GM21360 (cell line): ENCODE measurements around the gene CDYL2.
A peak's percentile ranks its signal among the peaks of the same experiment; 100 is the strongest.

Source experiments
- ATAC-seq: cut with Tn5 transposase; IDR thresholded peaks from one replicate; pipeline ENCODE4 v1.9.1; 2021; ENCODE audit warnings: mild to moderate bottlenecking, moderate library complexity; ENCODE audit not compliant: unreplicated experiment

The CDYL2 gene

DNA sequence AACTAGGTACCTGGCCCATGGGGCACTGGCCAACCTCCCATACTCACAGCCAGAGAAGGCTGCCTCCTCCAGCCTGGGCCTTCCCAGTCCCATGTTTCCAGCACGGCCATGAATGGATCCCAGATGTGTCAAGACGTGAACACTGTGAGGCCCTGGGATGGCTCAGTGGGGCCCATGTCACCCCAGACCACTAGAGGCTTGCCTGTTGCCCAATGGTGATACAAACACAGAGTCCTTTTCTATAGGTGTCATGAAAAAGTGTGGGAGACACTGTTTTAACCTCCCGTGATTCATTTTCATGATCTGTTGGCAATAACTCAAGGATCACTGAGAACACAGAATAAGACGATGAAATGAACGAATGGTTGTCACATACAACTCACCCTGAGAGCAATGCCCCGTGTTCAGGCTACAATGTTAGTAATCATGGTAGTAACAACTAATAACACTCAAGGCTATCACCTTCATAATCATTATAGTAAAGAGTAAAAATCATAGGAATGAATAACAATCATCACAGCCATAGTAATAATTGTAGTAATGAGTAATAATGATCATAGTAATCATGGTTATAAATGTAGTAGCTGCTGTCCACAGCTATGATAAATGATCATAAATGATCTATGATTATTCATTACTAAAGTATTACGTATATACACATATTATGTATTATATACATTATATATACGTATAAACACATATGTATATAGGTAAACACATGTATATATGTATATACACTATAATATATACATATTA is 199.6 kb downstream of the CDYL2 start:
- ATAC-seq: no peak

- no peak for ATAC-seq
Measured at GRCh38 chr16:80602894-80603293, 201.5 kb downstream of the CDYL2 start.

DNA sequence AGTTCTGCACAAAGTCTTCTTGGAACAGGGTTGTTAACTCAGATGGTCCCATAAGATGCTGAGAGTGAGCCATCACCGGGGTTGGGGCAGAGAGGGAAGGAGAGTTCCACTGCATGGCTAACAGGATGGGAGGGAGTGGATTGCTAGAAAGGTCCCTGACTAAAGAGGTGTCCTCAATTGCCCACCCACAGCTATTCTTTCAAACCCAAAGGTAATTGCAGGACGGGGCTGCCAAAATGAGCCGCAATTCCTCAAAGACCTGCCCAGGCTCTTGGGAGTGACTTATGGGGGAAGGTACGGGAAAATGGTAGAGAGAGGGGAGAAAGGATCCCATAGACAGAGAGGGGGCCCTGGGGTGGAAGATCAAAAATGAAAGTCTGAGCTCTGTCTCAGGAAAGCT is 203.2 kb downstream of the CDYL2 start:
- no peak for ATAC-seq

GRCh38 chr16:80599466-80599865 is 204.9 kb downstream of the CDYL2 start:
- ATAC-seq: no peak

DNA sequence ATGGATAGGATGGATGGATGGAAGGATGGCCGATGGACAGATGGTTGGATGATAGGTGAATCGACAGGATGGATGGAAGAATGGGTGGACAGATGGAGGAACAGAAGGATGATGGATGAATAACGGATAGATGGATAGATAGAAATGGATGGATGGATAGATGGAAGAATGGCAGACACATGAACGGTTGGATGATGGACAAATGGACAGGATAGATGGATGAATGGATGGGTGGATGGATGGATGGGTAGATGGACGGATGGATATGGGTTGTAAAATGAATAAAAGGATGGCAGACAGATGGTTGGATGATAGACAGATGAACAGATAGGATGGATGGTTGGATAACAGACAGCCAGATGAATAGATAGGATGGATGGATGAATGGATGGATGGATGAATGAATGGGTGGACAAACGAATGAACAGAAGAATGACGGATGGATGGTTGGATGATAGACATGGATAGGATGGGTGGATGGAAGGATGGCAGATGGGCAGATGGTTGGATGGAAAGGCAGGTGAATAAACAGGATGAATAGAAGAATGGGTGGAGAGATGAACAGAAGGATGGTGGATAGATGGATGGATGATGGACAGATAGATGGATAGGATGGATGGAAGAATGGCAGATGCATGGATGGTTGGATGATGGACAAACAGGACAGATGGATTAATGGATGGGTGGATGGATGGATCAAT is 207.7 kb downstream of the CDYL2 start:
- no peak for ATAC-seq

DNA sequence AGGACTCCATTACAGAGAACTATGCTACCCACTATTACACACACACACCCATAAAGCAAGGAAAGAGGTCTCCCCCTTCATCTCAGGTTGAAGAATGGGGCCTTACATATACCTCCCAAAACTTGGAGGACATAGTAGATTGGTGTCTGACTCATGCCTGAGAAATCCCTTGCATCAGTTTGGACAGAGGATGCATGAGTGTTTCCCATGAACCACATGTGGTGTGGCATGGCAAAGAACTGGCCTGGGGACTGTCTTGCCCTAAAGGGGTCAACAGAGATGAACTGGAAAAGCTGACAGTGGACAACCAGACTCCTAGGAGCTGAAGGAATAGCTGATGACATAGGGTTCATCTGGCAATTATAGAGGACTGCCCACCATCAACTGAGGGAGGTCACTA is 209.6 kb downstream of the CDYL2 start:
- no peak for ATAC-seq

- ATAC-seq: no peak
Measured at GRCh38 chr16:80592273-80592672, 212.1 kb downstream of the CDYL2 start.

DNA sequence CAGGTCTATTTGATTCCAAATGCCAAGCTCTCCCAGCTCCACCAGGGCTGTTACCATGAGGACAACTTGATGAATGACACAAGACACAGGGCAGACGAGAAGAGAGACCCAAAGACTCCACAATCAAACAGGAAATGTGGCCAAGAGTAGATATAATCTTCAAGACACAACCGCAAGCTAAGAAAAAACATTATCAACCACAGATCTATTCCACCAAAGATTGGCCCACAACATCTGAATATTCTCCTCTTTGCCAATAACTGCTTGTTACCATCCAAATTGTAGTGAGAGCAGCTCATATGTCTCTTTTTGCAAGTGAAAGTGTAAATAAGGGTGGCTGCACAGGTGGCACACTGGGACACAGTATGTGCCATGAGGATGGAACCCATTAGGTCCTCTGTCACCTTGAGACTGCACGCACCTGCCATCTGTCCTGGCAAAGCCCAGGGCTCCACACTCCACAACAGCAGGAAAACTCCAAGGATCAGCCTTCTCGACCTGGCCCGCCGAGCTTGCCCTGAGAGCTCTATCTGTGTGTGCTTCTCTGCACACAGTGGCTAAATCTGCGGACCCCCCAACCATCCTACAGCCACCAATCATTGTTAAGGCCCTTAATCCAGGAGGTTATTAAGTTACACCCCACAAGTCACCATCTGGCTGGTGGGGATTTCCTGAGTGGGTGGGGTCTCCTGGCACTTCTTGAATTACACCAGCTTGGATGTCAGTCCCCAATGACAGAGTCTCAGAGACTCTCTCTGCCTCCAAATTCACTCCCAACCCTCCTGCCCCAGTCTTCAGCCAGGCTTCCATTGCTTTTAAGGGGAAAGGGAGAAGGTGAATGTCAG is 213.1 kb downstream of the CDYL2 start:
- ATAC-seq: no peak

- ATAC-seq: no peak
Measured at GRCh38 chr16:80587071-80587470, 217.3 kb downstream of the CDYL2 start.

DNA sequence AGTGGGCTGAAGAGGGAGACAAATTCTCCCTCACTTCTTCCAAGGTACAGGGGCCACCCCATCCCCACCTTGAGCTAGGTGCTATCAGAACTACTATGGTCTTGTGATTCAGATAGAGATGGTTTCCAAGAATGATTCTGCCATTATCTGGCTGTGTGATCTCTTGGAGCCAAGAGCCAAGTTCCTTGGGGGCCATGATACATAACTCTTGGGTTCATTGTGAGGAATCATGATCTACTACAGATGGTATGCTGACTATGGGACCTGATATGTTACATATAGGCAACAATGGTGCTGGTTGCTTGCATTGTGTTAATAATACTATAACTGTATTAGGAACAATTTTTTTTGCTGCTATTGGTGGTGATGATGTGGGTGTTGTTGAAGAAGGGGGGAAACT is 217.9 kb downstream of the CDYL2 start:
- ATAC-seq: no peak

DNA sequence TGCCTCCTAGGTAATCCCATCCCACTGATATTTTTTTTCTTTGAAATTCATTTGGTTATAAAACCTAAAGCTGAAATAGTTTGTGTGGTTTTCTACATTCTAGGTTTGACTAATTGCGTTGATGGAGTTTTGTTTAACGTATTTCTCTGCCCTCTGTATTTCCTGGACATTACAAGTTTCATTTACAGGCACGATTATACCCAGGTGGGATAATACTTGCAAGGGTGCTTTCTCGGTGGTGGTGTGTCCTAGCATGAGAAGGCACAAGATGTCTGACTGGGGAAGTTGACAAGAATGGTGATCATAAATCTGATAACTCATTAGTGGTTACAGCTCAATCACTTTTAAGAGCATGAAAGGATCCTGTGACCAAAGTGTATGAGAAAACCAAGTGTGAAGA is 218.6 kb downstream of the CDYL2 start:
- no peak for ATAC-seq

DNA sequence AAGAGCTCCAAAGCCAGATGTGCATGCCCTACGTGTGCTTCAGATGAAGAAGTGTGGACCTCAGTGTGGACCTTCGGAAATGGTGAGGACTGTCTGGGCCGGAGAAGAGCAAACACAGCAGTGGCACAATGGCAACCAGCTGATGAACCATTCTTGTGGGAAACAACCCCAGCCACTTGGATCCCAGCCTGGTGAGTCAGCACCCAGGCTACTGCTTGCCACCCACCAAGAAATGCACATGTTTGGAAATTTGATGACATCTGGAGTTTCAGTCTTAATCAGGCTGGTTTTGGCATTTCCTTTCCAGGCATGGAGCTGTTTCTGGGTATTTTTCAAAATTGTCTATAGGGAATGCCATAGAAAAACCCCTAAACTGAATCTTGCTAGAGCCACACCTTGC is 220.9 kb downstream of the CDYL2 start:
- no peak for ATAC-seq

DNA sequence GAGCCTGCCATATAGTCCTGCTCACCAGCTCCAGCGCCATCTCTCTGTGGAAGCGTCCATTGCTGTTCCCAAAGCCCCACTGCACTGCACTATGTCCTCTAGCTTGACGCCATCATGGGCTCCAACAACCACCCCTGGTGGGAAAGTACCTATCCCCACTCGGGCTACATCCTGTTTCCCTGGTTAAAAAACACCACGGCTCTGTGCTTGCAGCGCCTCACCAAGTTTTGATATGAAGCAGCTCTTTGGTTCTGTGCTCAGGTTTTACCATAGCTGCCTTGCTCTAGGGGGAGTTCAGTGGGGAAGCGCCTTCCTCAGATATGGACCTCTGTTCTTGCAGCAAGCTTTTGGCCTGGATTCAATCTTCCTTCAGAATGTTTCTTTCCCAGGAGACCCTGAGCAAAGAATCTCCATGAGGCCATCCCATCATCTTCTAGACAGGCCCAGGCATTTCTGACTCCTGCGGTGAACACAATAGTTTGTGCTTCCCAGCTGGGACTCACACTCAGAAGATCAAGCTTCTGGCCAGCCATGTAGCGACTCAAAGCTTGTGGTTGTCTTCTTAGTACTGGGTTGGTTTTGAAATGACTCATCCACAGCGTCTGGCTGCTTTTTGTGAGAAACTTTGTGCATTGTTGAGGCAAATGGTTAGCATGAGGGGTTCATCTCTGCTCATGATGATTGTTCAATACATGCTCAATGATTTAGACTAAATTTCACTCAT is 224.1 kb downstream of the CDYL2 start:
- peak; percentile 87 for ATAC-seq

- no peak for ATAC-seq
Measured at GRCh38 chr16:80577485-80578280, 226.7 kb downstream of the CDYL2 start.

DNA sequence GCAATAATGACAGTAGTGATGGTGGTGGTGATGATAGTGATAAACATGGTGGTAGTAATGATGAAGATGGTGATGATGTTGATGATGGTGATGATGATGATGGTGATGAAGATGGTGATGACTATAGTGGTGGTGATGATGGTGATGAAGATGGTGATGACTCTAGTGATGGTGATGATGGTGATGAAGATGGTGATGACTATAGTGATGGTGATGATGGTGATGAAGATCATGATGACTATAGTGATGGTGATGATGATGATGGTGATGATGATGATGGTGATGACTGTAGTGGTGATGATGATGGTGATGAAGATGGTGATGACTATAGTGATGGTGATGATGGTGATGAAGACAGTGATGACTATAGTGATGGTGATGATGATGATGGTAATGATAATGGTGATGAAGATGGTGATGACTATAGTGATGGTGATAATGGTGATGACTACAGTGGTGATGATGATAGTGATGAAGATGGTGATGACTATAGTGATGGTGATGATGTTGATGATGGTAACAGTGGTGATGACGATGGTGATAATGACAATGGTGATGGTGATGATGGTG is 228.0 kb downstream of the CDYL2 start:
- no peak for ATAC-seq

DNA sequence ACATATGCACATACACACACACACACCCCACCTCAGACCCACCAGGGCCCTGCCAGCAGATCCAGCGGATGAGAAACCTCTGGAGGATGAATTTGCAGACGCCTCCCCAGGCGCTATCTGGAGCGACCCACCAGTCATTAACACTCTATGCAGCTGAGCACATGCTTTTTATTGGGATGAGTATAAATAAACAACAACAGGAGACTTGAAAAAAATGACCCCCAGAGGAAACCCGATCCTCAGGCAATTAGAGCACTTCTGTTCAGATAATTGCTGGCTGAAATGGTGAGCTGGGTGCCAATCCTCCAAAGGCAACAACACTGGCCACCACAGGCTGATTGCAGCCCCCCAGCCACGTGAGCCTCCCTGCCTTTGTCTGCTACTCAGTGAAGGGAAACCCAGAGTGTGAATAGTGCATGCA is 230.7 kb downstream of the CDYL2 start:
- ATAC-seq: no peak

GRCh38 chr16:80570106-80570478 is 234.3 kb downstream of the CDYL2 start:
- ATAC-seq: no peak

DNA sequence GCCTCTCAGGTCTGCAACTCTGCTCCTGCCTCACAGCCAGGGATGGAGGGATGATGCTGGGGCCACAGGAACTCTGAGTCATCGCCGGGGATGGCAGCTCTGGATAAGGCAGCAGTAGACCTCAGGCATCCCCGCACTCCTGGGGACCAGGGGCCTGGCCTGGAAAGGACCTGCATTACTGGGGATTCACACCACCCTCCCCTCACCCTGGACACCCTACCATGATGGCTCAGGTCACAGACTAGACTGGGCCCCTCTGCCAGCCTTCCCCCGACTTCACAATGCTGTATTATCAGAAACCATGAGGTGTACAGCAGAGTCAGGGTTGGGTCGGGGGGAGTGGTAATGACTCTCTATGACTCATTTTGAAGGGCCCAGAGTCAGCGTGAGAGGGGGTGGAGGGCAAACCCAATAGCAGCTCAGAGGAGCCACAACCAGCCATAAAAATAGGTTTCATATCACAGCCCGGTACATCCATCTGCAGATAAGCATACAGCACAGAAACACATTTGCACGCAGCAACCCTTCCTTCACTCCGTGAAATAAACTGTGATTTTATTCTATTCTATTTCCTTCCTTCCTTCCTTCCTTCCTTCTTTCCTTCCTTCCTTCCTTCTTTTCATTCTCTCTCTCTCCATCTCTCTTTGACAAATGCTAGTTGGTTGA is 234.8 kb downstream of the CDYL2 start:
- ATAC-seq: peak; percentile 85

DNA sequence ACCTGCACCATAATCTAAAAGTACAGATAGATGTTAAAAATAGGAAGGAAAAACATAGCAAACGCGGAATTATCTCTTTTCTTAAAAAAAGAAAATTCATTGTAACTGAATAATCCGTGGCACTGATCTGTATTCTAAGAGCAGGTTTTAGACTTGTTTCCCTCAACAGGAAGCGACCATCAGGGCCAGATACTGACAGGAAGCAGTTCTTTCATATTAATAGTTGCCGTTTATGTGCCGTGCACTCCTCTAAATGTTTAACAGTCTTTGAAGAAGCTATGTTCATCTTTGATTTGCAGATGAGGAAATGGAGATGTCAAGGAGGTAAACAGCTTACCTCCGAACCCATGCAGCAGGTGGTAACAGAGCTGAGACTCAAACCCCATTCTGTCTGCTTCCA is 240.0 kb downstream of the CDYL2 start:
- no peak for ATAC-seq
